H1 (cell line): ENCODE measurements around the gene BLTP1. TPM values are rescaled to one million over a fixed set of nuclear protein-coding genes. Genes with fewer than 3 reads are reported as not detected.

Experiments used
- BCL11A ChIP-seq, 2 experiments: IDR thresholded peaks; one replicate each; pipeline ENCODE4 v1.6.1; 2011; ENCODE audit warnings: low read depth in 2 of 2, low read length in 2 of 2, mild to moderate bottlenecking in 2 of 2
- CREB1 ChIP-seq: IDR thresholded peaks from 2 replicates; pipeline ENCODE4 v1.6.1; 2012; ENCODE audit warnings: inconsistent platforms
- EGR1 ChIP-seq: IDR thresholded peaks from 2 replicates; pipeline ENCODE4 v1.6.1; 2011; ENCODE audit warnings: low read depth, low read length, borderline replicate concordance
- HDAC2 ChIP-seq, 2 experiments: fragments of 300-600 bp in 1 of 2; sonication (generic) in 1 of 2; IDR thresholded peaks; 2 replicates each; pipeline ENCODE4 v1.6.1; 2011 to 2012; ENCODE audit warnings: low read depth in 2 of 2, low read length in 2 of 2, mild to moderate bottlenecking in 2 of 2, moderate library complexity in 2 of 2, borderline replicate concordance in 1 of 2, inconsistent platforms in 1 of 2
- JUN ChIP-seq: IDR thresholded peaks from 2 replicates; pipeline ENCODE4 v1.6.1; 2011; ENCODE audit warnings: low read depth, mild to moderate bottlenecking, improper control_type of control experiment, low read length
- RAD21 ChIP-seq, 2 experiments: IDR thresholded peaks in 1 of 2; conservative IDR thresholded peaks in 1 of 2; 2 replicates each; pipeline ENCODE4 v1.6.1; 2011; ENCODE audit warnings: low read depth in 2 of 2, low read length in 2 of 2, improper control_type of control experiment in 1 of 2, inconsistent platforms in 1 of 2, mild to moderate bottlenecking in 1 of 2, moderate library complexity in 1 of 2
- SAP30 ChIP-seq: fragments of 300-600 bp; sonication (generic); IDR thresholded peaks from 2 replicates; pipeline ENCODE4 v1.7.1; 2012; ENCODE audit warnings: low read length, moderate library complexity, mild to moderate bottlenecking, inconsistent platforms; ENCODE audit not compliant: insufficient read depth, insufficient replicate concordance
- SIX5 ChIP-seq: IDR thresholded peaks from 2 replicates; pipeline ENCODE4 v1.6.1; 2011; ENCODE audit warnings: mild to moderate bottlenecking, low read depth, low read length
- SRF ChIP-seq: IDR thresholded peaks from 2 replicates; pipeline ENCODE4 v1.6.1; 2011; ENCODE audit warnings: mild to moderate bottlenecking, low read depth, low read length, moderate library complexity
- polyA plus RNA-seq, 7 experiments: library from polyadenylated mRNA; depleted of rRNA in 3 of 7; stranded (reverse) in 5 of 7; unstranded in 2 of 7; fragments of >200 nt in 5 of 7; fragments of 200-250 nt in 2 of 7; gene quantifications; 1 replicate in 5 of 7; 2 replicates in 1 of 7; 4 replicates in 1 of 7; pipeline versions ENCODE4 v1.2.1 to v1.2.3, GENCODE V29; 2011 to 2013; ENCODE audit warnings: missing spikeins in 2 of 7, mixed read lengths in 2 of 7
- total RNA-seq: library from RNA; stranded (reverse); fragmentation: NEBNext Ultra II Directional; extraction: Animal tissue kit (Norgen Biotek cat#: 25700); gene quantifications from 2 replicates; pipeline ENCODE4 v1.2.1, GENCODE V29; 2021
- TF ChIP-seq, protein P1 (sequence below): fragments of 300-600 bp; sonication (generic); IDR thresholded peaks from 2 replicates; pipeline ENCODE4 v1.7.1; 2012; ENCODE audit warnings: low read length, moderate library complexity, mild to moderate bottlenecking, inconsistent platforms; ENCODE audit not compliant: insufficient replicate concordance

Gene BLTP1
- total and polyA plus RNA-seq, 2 of the 8 experiments (the other 6 are each of a cell fraction or from before 2014, with no cell fraction given), result 14.0 to 27.9 TPM

DNA sequence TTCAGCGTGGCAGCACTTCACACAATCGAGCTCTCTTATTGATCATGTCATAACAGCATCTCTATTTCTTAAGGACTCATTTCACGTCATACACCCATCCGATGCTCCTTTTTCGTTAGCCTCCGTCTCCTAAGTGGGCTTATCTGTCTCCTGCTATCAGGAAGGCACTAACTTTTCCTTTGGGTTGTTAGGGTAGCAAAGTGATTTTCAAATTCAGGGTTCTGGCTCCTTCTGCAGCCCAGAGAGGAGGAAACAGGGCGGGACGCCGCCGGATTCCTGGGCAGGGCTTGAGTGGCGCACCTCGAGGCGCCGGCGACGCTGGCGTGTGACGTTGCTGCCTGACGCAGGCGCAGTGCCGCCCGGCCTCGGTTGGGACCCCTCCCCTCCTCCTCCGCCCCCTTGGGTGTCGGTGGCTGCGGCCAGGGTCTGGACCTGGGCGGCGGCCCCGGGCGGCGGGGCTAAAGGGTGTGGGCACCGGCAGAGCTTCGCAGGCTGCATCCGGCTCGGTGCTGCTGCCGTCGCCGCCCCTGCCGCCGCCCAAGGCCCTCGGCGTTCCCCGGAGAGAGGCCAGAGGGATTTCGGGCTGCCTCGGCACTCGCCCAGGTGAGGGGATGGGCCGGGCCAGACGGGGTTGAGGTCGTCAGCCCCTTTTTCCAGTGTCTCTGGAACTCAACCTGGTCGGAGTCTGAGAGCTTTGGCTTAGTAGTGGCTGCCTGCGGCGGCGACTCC lies at the start of gene BLTP1 (continued):
- TF ChIP-seq, protein P1, sequence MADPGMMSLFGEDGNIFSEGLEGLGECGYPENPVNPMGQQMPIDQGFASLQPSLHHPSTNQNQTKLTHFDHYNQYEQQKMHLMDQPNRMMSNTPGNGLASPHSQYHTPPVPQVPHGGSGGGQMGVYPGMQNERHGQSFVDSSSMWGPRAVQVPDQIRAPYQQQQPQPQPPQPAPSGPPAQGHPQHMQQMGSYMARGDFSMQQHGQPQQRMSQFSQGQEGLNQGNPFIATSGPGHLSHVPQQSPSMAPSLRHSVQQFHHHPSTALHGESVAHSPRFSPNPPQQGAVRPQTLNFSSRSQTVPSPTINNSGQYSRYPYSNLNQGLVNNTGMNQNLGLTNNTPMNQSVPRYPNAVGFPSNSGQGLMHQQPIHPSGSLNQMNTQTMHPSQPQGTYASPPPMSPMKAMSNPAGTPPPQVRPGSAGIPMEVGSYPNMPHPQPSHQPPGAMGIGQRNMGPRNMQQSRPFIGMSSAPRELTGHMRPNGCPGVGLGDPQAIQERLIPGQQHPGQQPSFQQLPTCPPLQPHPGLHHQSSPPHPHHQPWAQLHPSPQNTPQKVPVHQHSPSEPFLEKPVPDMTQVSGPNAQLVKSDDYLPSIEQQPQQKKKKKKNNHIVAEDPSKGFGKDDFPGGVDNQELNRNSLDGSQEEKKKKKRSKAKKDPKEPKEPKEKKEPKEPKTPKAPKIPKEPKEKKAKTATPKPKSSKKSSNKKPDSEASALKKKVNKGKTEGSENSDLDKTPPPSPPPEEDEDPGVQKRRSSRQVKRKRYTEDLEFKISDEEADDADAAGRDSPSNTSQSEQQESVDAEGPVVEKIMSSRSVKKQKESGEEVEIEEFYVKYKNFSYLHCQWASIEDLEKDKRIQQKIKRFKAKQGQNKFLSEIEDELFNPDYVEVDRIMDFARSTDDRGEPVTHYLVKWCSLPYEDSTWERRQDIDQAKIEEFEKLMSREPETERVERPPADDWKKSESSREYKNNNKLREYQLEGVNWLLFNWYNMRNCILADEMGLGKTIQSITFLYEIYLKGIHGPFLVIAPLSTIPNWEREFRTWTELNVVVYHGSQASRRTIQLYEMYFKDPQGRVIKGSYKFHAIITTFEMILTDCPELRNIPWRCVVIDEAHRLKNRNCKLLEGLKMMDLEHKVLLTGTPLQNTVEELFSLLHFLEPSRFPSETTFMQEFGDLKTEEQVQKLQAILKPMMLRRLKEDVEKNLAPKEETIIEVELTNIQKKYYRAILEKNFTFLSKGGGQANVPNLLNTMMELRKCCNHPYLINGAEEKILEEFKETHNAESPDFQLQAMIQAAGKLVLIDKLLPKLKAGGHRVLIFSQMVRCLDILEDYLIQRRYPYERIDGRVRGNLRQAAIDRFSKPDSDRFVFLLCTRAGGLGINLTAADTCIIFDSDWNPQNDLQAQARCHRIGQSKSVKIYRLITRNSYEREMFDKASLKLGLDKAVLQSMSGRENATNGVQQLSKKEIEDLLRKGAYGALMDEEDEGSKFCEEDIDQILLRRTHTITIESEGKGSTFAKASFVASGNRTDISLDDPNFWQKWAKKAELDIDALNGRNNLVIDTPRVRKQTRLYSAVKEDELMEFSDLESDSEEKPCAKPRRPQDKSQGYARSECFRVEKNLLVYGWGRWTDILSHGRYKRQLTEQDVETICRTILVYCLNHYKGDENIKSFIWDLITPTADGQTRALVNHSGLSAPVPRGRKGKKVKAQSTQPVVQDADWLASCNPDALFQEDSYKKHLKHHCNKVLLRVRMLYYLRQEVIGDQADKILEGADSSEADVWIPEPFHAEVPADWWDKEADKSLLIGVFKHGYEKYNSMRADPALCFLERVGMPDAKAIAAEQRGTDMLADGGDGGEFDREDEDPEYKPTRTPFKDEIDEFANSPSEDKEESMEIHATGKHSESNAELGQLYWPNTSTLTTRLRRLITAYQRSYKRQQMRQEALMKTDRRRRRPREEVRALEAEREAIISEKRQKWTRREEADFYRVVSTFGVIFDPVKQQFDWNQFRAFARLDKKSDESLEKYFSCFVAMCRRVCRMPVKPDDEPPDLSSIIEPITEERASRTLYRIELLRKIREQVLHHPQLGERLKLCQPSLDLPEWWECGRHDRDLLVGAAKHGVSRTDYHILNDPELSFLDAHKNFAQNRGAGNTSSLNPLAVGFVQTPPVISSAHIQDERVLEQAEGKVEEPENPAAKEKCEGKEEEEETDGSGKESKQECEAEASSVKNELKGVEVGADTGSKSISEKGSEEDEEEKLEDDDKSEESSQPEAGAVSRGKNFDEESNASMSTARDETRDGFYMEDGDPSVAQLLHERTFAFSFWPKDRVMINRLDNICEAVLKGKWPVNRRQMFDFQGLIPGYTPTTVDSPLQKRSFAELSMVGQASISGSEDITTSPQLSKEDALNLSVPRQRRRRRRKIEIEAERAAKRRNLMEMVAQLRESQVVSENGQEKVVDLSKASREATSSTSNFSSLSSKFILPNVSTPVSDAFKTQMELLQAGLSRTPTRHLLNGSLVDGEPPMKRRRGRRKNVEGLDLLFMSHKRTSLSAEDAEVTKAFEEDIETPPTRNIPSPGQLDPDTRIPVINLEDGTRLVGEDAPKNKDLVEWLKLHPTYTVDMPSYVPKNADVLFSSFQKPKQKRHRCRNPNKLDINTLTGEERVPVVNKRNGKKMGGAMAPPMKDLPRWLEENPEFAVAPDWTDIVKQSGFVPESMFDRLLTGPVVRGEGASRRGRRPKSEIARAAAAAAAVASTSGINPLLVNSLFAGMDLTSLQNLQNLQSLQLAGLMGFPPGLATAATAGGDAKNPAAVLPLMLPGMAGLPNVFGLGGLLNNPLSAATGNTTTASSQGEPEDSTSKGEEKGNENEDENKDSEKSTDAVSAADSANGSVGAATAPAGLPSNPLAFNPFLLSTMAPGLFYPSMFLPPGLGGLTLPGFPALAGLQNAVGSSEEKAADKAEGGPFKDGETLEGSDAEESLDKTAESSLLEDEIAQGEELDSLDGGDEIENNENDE, result no peak
- no peak for TF ChIP-seq HDAC2 (IDR thresholded peaks at IDR 0.05; ENCODE audit: borderline replicate concordance in 1 of 2, low read depth in 2 of 2, low read length in 2 of 2)
- TF ChIP-seq EGR1, result no peak
- peak; percentile 99 for TF ChIP-seq CREB1
- TF ChIP-seq BCL11A (IDR thresholded peaks at IDR 0.05; ENCODE audit: low read depth in 2 of 2, low read length in 2 of 2), result no peak
- no peak for TF ChIP-seq SAP30
- no peak for TF ChIP-seq JUN
- no peak for TF ChIP-seq SIX5
- peak; percentile 68 for TF ChIP-seq SRF
- peak in 1 of 2 experiments; percentile 14; a peak in 1 of 4 replicates for TF ChIP-seq RAD21 (IDR thresholded peaks at IDR 0.05 in 1 of 2, conservative IDR thresholded peaks at IDR 0.05 in 1 of 2; ENCODE audit: low read depth in 2 of 2, low read length in 2 of 2)
